Activated CD4-positive, alpha-beta memory T cell treated with anti-CD3 and anti-CD28 coated beads, Interleukin-2, amount 10 ng/mL, durations not matched to agents 7 days and 5 days (primary cell): ENCODE measurements around the gene NTN1. TPM values are rescaled to one million over a fixed set of nuclear protein-coding genes. Genes with fewer than 3 reads are reported as not detected.
"Not testable (repeated sequence)": the region's sequence is repeated elsewhere in the genome, so short reads cannot be mapped to it uniquely, and the experiment has no call there.

Experiments
- CTCF ChIA-PET: fragments of 350-600 bp; sonication (Branson Sonifier 250); formaldehyde crosslinking; loops from one replicate; lab custom pipeline; 2021; ENCODE audit warnings: antibody characterized with exemption, inconsistent platforms; lab: Charles Lee
- POLR2A ChIA-PET: fragments of 350-600 bp; sonication (Branson Sonifier 250); formaldehyde crosslinking; loops from one replicate; lab custom pipeline; 2021; ENCODE audit warnings: antibody characterized with exemption; lab: Charles Lee
- DNase-seq: peaks from one replicate; pipeline ENCODE4 v3.0.0-alpha.2; 2020
- H3K27ac Mint-ChIP-seq: one replicate; pipeline ENCODE4 v1.8.0; 2021; ENCODE audit warnings: mild to moderate bottlenecking, mixed read lengths
- H3K27me3 Mint-ChIP-seq: one replicate; pipeline ENCODE4 v1.8.0; 2021; ENCODE audit warnings: mixed read lengths
- H3K36me3 Mint-ChIP-seq: one replicate; pipeline ENCODE4 v1.8.0; 2021; ENCODE audit warnings: low read depth, mixed read lengths
- H3K4me1 Mint-ChIP-seq: one replicate; pipeline ENCODE4 v1.8.0; 2021; ENCODE audit warnings: mixed read lengths
- H3K4me3 Mint-ChIP-seq: one replicate; pipeline ENCODE4 v1.8.0; 2021; ENCODE audit warnings: mild to moderate bottlenecking, mixed read lengths
- H3K9me3 Mint-ChIP-seq: one replicate; pipeline ENCODE4 v1.8.0; 2021; ENCODE audit warnings: mixed read lengths
- total RNA-seq, 2 experiments: library from RNA; stranded (reverse); gene quantifications; one replicate each; pipeline ENCODE4 v1.2.3, GENCODE V29; 2021

The NTN1 gene
- total RNA-seq, 2 experiments from 2014 or later: not detected

DNA sequence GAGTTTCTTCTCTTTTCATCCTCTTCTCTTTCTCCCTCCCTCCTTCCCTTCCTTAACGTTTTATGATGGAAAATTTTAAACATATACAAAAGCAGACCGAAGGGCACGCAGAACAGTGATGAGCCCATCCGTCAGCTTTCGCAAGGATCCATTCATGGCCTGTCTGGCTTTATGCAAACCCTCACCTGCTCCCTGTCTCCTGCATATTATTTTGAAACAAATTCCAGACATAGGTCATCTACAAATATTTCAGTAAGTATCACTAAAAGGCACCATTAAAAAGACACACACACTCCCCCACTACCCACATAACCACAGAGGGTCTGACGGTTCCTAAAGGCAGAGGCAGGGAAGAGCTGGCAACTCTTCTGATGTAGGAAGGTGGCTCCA is 235.0 kb downstream of the NTN1 start:
- Mint-ChIP-seq H3K4me1 (peaks cover 9% of the 10 kb centered on the region), H3K27me3 (no peaks in the 10 kb centered on the region), H3K36me3 (no peaks in the 10 kb centered on the region), H3K9me3 (no peaks in the 10 kb centered on the region), H3K4me3 (no peak overlapping the region), H3K27ac (no peak overlapping the region)
- CTCF ChIA-PET: no interaction called here
- no peak for DNase-seq
- POLR2A ChIA-PET: no interaction called here

DNA sequence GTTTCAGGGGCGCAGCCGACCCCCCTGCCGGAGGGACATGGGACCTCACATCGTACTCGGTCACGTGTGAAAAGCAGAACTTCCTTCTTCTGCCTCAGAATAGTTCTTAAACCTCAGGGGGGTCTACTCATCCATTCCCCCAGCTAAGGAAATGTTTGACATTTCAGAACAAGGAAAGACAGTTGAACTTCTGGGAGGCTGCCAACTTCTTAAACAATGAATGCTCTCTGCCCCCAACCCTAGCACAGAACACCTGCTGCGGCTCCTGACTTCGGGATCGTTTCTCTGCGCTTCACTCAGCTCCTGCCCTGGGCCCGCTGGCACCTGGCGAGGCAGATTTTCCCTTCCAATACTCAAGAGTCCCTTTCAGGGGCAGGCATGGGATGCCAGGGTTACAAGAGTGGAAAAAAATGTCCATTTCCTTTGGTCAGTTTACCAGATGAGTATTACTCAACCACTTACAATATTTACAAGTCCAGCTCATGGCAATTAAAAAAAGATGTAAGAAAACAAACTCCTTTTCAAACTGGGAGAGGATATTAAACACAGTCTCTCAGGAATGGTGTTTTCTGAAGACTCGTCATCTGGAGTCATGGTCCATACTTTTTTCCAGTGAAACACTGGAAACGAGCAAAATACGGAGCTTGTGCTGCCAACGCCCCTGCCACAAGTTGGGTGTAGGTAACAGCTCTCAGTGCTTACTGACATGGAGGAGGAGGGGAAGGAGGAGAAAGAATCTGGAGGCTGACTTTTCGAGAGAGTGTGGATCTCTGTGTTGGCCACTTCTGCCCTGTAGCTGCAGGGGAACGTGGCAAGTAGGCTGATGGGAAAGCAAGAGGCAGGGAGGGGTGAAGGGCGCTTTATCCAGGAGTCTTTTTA is 235.7 kb downstream of the NTN1 start:
- no peaks in the 10 kb centered on the region for H3K9me3 Mint-ChIP-seq
- H3K36me3 Mint-ChIP-seq: no peaks in the 10 kb centered on the region
- no peak overlapping the region for H3K27ac Mint-ChIP-seq
- peaks cover 9% of the 10 kb centered on the region for H3K4me1 Mint-ChIP-seq
- no peaks in the 10 kb centered on the region for H3K27me3 Mint-ChIP-seq
- ChIA-PET POLR2A (no interaction called here), CTCF (no interaction called here)
- no peak overlapping the region for H3K4me3 Mint-ChIP-seq
- no peak for DNase-seq

DNA sequence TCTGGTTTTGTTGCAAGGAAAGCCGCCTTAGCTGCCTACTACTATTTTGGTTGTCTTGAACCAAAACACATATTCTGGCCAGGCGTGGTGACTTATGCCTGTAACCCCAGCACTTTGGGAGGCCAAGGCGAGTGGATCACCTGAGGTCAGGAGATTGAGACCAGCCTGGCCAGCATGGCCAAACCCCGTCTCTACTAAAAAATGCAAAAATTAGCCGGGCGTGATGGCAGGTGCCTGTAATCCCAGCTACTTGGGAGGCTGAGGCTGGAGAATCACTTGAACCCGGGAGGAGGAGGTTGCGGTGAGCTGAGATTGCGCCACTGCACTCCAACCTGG is 236.3 kb downstream of the NTN1 start:
- POLR2A ChIA-PET, H3K4me1 Mint-ChIP-seq, CTCF ChIA-PET, H3K36me3 Mint-ChIP-seq, H3K27me3 Mint-ChIP-seq, H3K27ac Mint-ChIP-seq, H3K9me3 Mint-ChIP-seq, H3K4me3 Mint-ChIP-seq, DNase-seq: not testable (repeated sequence)

DNA sequence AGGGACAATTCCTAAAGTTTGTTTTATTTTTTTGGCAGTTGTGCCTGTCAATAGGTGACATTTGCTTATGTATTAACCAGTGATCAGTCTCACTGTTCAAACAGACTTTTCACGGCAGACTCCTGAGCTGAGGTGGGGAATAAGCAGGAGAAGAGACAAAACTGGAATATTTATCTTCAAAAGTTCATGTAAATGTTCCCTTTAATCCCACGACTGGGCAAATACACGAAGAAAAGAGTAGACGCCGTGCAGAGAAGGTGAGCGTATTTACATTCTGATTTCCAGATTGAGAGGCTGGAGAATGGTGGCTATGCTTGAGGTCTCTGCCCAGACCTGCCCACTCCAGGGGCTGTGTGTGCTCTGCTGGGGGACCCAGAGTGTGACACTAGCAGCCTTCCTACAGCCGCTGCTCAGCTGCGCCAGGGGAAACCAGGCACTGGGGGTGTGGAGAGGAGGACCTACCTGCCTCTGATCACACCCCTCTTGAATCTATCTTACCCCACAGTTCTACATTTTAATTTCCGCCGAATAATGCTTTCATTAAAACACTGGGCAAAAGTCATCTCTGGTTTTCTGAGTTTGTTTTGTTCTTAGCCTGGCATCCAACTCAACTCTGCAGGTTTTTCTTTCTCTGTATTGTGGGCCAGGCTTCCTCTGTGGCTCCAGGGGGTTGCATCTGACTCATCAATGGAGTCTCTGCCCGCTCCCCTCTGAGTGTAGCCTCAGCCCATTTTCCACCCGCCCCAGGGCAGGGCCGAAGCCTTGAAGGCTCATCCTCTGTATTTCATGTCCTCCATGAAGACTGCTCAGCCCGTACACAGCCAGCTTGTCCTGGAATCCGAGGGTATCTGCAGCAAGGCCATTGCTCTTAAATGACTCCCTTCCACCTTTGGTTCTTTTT is 237.1 kb downstream of the NTN1 start:
- CTCF ChIA-PET: no interaction called here
- Mint-ChIP-seq H3K27ac (no peak overlapping the region), H3K27me3 (no peaks in the 10 kb centered on the region), H3K4me1 (peaks cover 1% of the 10 kb centered on the region), H3K9me3 (no peaks in the 10 kb centered on the region), H3K4me3 (no peak overlapping the region), H3K36me3 (no peaks in the 10 kb centered on the region)
- POLR2A ChIA-PET: no interaction called here
- DNase-seq: no peak

DNA sequence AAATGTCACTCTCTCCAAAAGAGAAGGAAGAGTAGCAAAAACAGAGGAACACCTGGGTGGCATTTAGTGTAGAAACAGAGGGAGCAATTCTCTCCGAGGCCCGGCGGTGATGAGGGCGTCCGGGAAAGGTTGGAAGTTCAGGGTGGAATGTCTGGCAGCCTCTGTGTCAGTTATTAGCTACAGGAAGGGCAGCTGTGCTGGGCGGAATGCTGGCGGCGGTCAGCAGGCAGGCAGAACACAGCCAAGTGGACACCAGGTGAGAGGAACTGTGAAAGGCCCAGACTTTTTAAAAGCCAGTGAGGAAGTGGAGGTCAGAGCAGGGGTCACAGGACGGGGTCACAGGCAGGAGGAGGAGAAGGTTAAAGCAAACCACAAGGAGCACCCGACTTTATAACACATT is 238.1 kb downstream of the NTN1 start:
- no peak for DNase-seq
- ChIA-PET CTCF (no interaction called here), POLR2A (no interaction called here)
- Mint-ChIP-seq H3K4me1 (peaks cover 1% of the 10 kb centered on the region), H3K9me3 (no peaks in the 10 kb centered on the region), H3K4me3 (no peak overlapping the region), H3K27ac (no peak overlapping the region), H3K27me3 (no peaks in the 10 kb centered on the region), H3K36me3 (no peaks in the 10 kb centered on the region)

DNA sequence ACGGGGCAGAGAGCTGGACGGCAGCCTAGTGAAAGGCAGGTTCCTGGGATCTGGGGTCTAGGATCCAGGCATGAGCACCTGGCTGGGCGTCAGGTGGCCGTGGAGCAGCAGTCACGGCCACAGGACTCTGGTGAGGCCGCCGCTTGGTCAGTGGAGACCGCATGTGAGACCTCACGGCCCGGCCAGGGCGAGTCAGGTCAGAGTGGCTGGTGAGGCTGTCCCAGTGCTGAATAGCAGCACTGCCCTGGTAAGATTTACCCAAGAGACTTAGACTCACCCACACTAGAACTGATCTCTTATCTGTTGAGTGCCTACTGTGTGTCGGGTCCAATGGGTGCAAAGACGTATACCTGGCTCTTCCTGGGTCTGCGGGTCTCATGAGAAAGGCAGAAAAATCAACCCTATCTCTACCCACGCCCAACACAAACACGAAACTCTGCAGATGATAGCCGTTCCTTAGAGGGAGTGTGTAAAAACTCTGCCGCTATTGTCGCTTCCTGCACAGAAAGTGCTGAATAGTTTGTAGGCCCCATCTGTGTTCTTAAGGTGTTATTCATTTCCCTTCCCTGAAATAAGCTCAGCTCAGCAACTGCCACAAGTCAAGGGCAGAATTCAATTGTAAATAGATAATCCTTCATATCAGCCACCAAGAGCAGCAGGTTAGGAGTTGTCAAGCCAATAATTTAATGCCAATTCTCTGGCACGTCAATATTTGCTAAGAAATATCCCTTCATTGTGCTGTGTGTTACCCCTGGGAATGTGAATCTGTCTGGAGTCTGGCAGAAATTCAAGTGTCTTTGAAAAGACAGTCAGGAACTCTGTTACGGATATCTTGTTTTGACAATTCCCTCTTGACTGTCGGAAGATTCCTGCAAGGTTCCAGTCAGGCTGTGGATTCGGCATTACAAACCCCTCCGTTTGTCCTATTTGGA is 240.0 kb downstream of the NTN1 start:
- Mint-ChIP-seq H3K36me3 (no peaks in the 10 kb centered on the region), H3K9me3 (no peaks in the 10 kb centered on the region), H3K4me1 (peaks cover 1% of the 10 kb centered on the region), H3K27me3 (no peaks in the 10 kb centered on the region), H3K27ac (no peak overlapping the region), H3K4me3 (no peak overlapping the region)
- POLR2A ChIA-PET: interaction anchor here (1.0 kb wide), 1 partner anchor 9 kb away, joined by 4 read pairs; no protein-coding TSS in a partner anchor
- DNase-seq: no peak
- CTCF ChIA-PET: no interaction called here

DNA sequence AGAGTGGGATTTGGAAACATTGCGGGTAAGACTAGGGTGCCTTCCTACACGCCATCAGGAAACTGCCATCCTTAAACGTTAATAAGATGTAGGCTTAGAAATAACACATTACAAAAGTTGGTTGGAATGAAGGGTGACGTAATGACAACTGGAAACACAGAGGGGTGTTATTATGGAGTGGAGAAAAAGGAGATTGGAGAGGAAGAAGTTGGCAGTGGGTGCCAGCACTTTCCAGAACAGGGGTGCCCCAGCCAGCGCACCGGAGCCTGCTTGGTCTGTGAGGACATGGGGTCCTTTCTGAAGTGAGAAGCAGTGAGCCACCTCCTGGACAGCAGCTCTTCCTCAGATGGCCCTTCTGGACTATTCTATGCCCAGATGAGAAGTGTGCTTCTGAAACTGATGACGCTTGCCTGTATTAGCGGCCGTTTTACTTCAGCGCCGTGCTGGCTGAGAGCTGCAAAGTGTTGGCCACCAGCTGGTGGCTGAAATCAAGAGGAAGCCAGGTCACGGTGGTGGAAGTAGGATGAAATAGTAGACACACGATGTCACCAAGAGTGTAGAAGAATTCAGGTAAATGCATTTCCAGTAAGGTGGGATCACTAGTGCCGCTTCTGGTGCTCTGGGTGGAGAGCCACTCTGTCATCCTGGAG is 244.8 kb downstream of the NTN1 start:
- ChIA-PET POLR2A (no interaction called here), CTCF (no interaction called here)
- DNase-seq: no peak
- no peaks in the 10 kb centered on the region for H3K36me3 Mint-ChIP-seq
- H3K9me3 Mint-ChIP-seq: no peaks in the 10 kb centered on the region
- no peak overlapping the region for H3K4me3 Mint-ChIP-seq
- H3K27ac Mint-ChIP-seq: no peak overlapping the region
- no peaks in the 10 kb centered on the region for H3K4me1 Mint-ChIP-seq
- no peaks in the 10 kb centered on the region for H3K27me3 Mint-ChIP-seq

DNA sequence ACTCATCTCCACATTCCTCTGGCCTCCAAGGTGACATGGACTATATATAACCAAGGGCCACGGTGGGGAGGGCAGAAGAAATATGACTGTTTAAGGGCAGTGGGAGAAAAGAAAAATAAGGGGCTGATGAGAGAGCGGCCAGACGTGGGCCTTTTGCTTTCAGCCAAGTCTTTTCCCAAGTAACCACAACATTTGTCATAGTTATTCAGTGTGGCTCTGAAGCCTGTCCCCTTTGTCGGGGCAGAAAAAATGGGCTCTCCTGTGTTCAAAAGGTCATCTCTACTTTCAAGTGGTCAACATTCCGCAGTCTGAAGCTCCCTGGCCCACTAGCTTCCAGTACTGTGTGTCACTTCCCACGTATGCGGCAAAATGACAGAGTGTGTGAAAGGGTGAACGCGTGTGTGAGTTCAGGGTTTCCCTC is 245.4 kb downstream of the NTN1 start:
- H3K9me3 Mint-ChIP-seq: no peaks in the 10 kb centered on the region
- DNase-seq: no peak
- POLR2A ChIA-PET: no interaction called here
- H3K27me3 Mint-ChIP-seq: no peaks in the 10 kb centered on the region
- CTCF ChIA-PET: interaction anchor here (1.0 kb wide), 1 partner anchor 25 kb away, joined by 3 read pairs; no protein-coding TSS in a partner anchor
- no peaks in the 10 kb centered on the region for H3K4me1 Mint-ChIP-seq
- no peaks in the 10 kb centered on the region for H3K36me3 Mint-ChIP-seq
- no peak overlapping the region for H3K4me3 Mint-ChIP-seq
- no peak overlapping the region for H3K27ac Mint-ChIP-seq

DNA sequence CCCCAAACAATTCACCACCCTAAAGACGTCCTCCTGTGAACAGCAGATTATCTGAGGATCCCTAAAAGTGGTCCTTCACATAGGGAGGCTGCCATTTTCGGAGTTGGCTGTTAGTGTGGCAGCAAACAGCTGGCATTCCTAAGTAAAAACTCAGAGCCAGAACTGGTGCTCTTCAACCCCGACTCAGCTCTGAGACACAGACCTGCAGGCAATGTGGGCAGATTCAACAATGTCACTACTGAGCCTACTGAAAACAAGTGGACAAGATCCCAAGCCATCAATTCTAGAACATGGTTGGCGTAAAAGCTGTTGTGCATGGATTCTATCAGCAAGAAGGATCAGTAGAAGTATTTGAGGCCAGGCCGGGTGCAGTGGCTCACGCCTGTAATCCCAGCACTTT is 247.2 kb downstream of the NTN1 start:
- DNase-seq: no peak
- Mint-ChIP-seq H3K27me3 (no peaks in the 10 kb centered on the region), H3K4me3 (no peak overlapping the region), H3K4me1 (no peaks in the 10 kb centered on the region), H3K9me3 (no peaks in the 10 kb centered on the region), H3K27ac (no peak overlapping the region), H3K36me3 (no peaks in the 10 kb centered on the region)
- ChIA-PET POLR2A (no interaction called here), CTCF (no interaction called here)

DNA sequence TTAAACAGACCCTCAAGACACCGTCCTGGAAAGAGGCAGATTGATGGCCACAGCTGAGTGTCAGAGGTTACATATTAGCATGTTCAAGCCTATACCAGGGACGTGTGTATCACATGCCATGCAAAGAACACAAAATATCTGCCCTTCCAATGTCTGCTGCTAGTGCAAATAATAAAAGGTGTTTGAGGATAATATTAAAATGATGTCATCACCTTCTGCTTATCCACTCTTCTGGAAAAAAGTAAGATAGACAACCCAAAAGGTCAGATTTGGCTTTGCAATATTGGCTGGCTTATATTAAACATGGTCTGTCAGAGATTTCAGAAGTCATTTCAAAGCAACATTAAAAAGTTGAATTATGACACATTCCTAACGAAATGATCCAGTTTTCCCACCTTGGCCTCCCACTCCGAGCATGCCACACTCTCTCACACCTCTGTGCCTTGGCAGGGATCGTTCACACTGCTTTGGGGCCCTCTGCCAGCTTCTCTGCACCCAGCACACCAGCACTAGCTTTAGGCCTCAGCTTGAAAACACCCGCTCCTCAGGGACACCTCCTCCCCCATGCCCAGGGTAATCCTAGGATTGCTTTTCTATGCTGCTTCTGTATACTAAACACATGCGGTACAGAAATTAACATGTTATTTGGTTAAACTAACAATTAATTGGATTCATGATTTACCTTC is 248.2 kb downstream of the NTN1 start:
- CTCF ChIA-PET: no interaction called here
- Mint-ChIP-seq H3K27me3 (no peaks in the 10 kb centered on the region), H3K9me3 (no peaks in the 10 kb centered on the region), H3K36me3 (no peaks in the 10 kb centered on the region), H3K27ac (no peak overlapping the region), H3K4me1 (peaks cover 6% of the 10 kb centered on the region), H3K4me3 (no peak overlapping the region)
- POLR2A ChIA-PET: no interaction called here
- no peak for DNase-seq

DNA sequence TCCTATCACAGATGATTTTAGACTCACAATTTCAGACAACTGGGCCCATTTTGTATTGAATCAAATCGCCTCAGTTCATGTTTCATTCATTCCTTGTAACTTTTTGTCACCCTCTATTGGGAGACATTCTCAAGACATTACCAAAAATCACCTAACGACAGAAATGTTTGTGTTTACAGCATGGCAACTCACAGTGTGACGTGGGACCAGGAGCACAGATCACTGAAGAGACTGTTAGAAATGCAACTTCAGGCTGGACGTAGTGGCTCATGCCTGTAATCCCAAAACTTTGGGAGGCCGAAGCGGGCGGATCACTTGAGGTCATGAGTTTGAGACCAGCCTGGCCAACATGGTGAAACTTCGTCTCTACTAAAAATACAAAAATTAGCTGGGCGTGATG is 249.6 kb downstream of the NTN1 start:
- no peaks in the 10 kb centered on the region for H3K9me3 Mint-ChIP-seq
- ChIA-PET CTCF (no interaction called here), POLR2A (no interaction called here)
- no peaks in the 10 kb centered on the region for H3K27me3 Mint-ChIP-seq
- H3K36me3 Mint-ChIP-seq: no peaks in the 10 kb centered on the region
- H3K27ac Mint-ChIP-seq: no peak overlapping the region
- DNase-seq: no peak
- H3K4me1 Mint-ChIP-seq: peaks cover 6% of the 10 kb centered on the region
- no peak overlapping the region for H3K4me3 Mint-ChIP-seq

DNA sequence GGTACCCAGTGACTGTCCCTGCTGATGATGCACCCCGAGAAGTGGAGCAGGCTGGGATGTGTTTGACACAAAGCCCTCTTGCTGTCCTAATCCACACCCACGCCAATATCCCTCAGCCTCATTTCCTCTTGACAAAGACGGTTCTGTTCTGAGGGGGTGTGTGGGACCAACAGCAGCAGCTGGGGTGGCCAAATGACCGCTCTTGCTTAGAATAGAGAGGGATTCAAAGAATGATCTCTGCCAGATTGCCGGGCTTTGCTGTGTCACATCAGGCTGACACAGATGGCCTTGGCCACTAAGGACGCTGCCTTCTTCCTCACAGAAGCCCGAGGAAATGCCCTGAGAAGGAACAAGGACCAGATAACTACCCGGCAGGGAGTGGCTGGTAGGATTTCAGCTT is 250.7 kb downstream of the NTN1 start:
- Mint-ChIP-seq H3K9me3 (no peaks in the 10 kb centered on the region), H3K36me3 (no peaks in the 10 kb centered on the region), H3K4me3 (no peak overlapping the region), H3K27me3 (no peaks in the 10 kb centered on the region), H3K27ac (no peak overlapping the region), H3K4me1 (peaks cover 6% of the 10 kb centered on the region)
- no peak for DNase-seq
- ChIA-PET POLR2A (no interaction called here), CTCF (no interaction called here)
